ENCODE data around the gene FOXD1.

The FOXD1 gene

DNA sequence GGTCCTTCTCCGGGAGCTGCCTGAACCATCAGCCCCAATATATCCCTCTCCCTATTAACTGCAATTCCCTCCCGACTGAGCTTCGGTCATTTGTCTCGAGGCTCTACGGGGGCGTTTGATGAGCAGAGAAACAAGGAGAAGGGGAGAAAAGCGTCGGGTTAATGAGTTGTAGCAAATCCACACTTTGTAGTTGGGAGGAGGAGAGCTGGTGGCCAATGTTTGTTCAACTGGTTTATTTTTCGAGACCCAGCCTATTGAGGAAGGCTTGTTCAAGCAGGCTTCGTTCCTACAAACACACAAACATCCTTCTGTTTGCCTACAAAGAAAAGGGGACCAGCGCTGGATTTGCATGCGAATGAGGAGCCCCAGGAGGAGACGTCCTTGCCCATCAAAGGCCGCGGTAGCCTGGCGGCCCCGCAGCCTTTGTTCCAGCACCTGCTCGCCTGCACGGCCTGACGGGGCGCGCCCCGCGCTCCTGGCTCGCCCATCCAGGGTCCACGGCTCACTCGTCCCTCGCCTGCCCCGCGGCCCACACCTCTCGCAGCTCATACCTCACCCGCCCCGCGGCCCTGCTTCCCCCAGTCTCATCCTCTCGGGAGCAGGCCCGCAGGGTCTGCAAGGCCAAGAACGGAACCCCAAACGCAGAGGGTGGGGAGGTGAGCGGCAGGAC lies 4.6 kb downstream of the FOXD1 start:
- Histone ChIP-seq H3K4me3 (ENCODE audit: low read length) (no peak overlapping the region), H3K4me1 (ENCODE audit: control insufficient read depth, low read length) (peaks cover 5% of the 10 kb centered on the region), H3F3A (ENCODE audit: control insufficient read depth, insufficient read depth) (no peaks in the 10 kb centered on the region), H3K9me3 (ENCODE audit: control insufficient read depth, insufficient read depth, low read length) (no peaks in the 10 kb centered on the region), H3K27me3 (ENCODE audit: control insufficient read depth, low read length) (peaks cover 58% of the 10 kb centered on the region), H3K36me3 (ENCODE audit: control insufficient read depth, low read length) (no peaks in the 10 kb centered on the region), H3K27ac (ENCODE audit: low read depth, low read length) (no peak overlapping the region), H3K9me2 (replicated peaks; ENCODE audit: control insufficient read depth, low read length) (no peaks in the 10 kb centered on the region), H4K20me1 (ENCODE audit: control insufficient read depth, insufficient read depth, low read depth, low read length) (no peaks in the 10 kb centered on the region), H3K4me2 (ENCODE audit: low read length) (no peak overlapping the region), H3K79me2 (ENCODE audit: control insufficient read depth, low read length) (no peaks in the 10 kb centered on the region)
- TF ChIP-seq, protein P1, sequence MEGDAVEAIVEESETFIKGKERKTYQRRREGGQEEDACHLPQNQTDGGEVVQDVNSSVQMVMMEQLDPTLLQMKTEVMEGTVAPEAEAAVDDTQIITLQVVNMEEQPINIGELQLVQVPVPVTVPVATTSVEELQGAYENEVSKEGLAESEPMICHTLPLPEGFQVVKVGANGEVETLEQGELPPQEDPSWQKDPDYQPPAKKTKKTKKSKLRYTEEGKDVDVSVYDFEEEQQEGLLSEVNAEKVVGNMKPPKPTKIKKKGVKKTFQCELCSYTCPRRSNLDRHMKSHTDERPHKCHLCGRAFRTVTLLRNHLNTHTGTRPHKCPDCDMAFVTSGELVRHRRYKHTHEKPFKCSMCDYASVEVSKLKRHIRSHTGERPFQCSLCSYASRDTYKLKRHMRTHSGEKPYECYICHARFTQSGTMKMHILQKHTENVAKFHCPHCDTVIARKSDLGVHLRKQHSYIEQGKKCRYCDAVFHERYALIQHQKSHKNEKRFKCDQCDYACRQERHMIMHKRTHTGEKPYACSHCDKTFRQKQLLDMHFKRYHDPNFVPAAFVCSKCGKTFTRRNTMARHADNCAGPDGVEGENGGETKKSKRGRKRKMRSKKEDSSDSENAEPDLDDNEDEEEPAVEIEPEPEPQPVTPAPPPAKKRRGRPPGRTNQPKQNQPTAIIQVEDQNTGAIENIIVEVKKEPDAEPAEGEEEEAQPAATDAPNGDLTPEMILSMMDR (IDR thresholded peaks at IDR 0.05; ENCODE audit: low read depth, low read length, poor library complexity, severe bottlenecking): no peak
- TF ChIP-seq EZH2phosphoT487 (IDR thresholded peaks at IDR 0.05; ENCODE audit: borderline replicate concordance, low read length): no peak

- Histone ChIP-seq H3K4me2 (ENCODE audit: low read length) (no peak overlapping the region), H3K27me3 (ENCODE audit: control insufficient read depth, low read length) (peaks cover 55% of the 10 kb centered on the region), H3K27ac (ENCODE audit: low read depth, low read length) (no peak overlapping the region), H3K4me3 (ENCODE audit: low read length) (no peak overlapping the region), H3K9me3 (ENCODE audit: control insufficient read depth, insufficient read depth, low read length) (no peaks in the 10 kb centered on the region), H4K20me1 (ENCODE audit: control insufficient read depth, insufficient read depth, low read depth, low read length) (no peaks in the 10 kb centered on the region), H3F3A (ENCODE audit: control insufficient read depth, insufficient read depth) (no peaks in the 10 kb centered on the region), H3K4me1 (ENCODE audit: control insufficient read depth, low read length) (no peaks in the 10 kb centered on the region), H3K36me3 (ENCODE audit: control insufficient read depth, low read length) (no peaks in the 10 kb centered on the region), H3K79me2 (ENCODE audit: control insufficient read depth, low read length) (no peaks in the 10 kb centered on the region), H3K9me2 (replicated peaks; ENCODE audit: control insufficient read depth, low read length) (no peaks in the 10 kb centered on the region)
- no peak for TF ChIP-seq EZH2phosphoT487 (IDR thresholded peaks at IDR 0.05; ENCODE audit: borderline replicate concordance, low read length)
- TF ChIP-seq, protein P1 (IDR thresholded peaks at IDR 0.05; ENCODE audit: low read depth, low read length, poor library complexity, severe bottlenecking): no peak
Measured at GRCh38 chr5:73442996-73443627, 5.5 kb downstream of the FOXD1 start.

GRCh38 chr5:73442231-73442811 lies 6.3 kb downstream of the FOXD1 start:
- H3K9me3 ChIP-seq (ENCODE audit: control insufficient read depth, insufficient read depth, low read length): no peaks in the 10 kb centered on the region
- H4K20me1 ChIP-seq (ENCODE audit: control insufficient read depth, insufficient read depth, low read depth, low read length): no peaks in the 10 kb centered on the region
- no peaks in the 10 kb centered on the region for H3K79me2 ChIP-seq (ENCODE audit: control insufficient read depth, low read length)
- H3F3A ChIP-seq (ENCODE audit: control insufficient read depth, insufficient read depth): no peaks in the 10 kb centered on the region
- H3K27ac ChIP-seq (ENCODE audit: low read depth, low read length): no peak overlapping the region
- no peak overlapping the region for H3K4me2 ChIP-seq (ENCODE audit: low read length)
- TF ChIP-seq EZH2phosphoT487 (IDR thresholded peaks at IDR 0.05; ENCODE audit: borderline replicate concordance, low read length): no peak
- TF ChIP-seq, protein P1 (IDR thresholded peaks at IDR 0.05; ENCODE audit: low read depth, low read length, poor library complexity, severe bottlenecking): no peak
- peaks cover 57% of the 10 kb centered on the region for H3K27me3 ChIP-seq (ENCODE audit: control insufficient read depth, low read length)
- H3K9me2 ChIP-seq (replicated peaks; ENCODE audit: control insufficient read depth, low read length): no peaks in the 10 kb centered on the region
- H3K36me3 ChIP-seq (ENCODE audit: control insufficient read depth, low read length): no peaks in the 10 kb centered on the region
- no peaks in the 10 kb centered on the region for H3K4me1 ChIP-seq (ENCODE audit: control insufficient read depth, low read length)
- no peak overlapping the region for H3K4me3 ChIP-seq (ENCODE audit: low read length)

All from DOHH2 (cell line).